ENCODE measurements around the gene RABEP2. TPM values are rescaled to one million over a fixed set of nuclear protein-coding genes. Genes with fewer than 3 reads are reported as not detected.

Gene RABEP2
- polyA plus RNA-seq (8.7 to 11.8 TPM (median 9.0 TPM) in 3 replicates), polyA minus RNA-seq (4.3 to 5.6 TPM (median 4.8 TPM) in 3 replicates)
- polyA plus RNA-seq (2011; ENCODE audit: low read depth): 9.7 TPM
- polyA plus RNA-seq (2011; cell fraction: cytosol; rRNA removed): 3.6 and 12.6 TPM in 2 replicates
- 11.8 and 14.4 TPM in 2 replicates for polyA plus RNA-seq (2011; cell fraction: nucleus; rRNA removed)
- 5.8 and 14.4 TPM in 2 replicates for polyA plus RNA-seq (2012; ENCODE audit: low replicate concordance)
- polyA minus RNA-seq (2011; cell fraction: cytosol; rRNA and poly(A)+ RNA removed): 11.5 TPM
- 9.1 and 10.0 TPM in 2 replicates for polyA minus RNA-seq (2011; cell fraction: nucleus; rRNA and poly(A)+ RNA removed)

DNA sequence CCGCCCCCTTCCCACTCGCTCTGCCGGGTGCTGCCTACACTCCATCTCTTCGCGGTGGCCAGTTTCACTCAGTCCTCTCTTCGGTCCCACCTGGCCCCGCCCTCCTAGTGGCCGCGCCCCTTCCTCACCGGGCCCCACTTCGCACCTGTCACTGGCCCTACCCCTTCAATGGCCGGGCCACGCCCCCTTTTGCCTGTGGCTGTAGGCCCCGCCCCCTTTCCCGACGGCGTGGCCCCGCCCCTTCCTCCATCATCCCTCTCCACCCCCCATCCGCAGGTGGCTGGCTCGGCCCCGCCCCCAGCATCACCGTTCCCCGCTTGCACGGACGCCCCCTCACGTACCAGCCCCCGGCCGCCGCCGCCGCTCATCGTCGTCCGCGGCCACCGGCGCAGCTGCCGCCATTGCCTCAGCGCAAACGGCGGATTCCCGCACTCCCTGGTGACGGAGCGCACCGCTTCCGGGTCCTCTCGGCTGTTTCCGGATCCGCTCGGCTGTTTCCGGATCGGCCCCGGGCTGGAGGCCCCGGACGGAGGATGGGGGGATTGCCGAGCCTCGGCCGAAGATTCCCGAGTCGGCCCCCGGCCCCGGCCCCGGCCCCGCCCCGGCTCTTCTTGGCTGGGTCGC lies at the start of gene RABEP2:
TSS of gene RABEP2 (minus strand) at position 477 of the 624 bp plus-strand sequence. CDS start at position 402, 75 bp downstream.
- H3K4me3 ChIP-seq (ENCODE audit: control insufficient read depth in 2 of 3, extremely low read depth in 1 of 3, insufficient read depth in 2 of 3, low read depth in 1 of 3, low read length in 3 of 3): peak within 1 kb of the TSS; percentile 75 to 90 (median 90)
- H3K9me1 ChIP-seq (ENCODE audit: control insufficient read depth, extremely low read depth, insufficient read depth, low read length): no peaks in the 10 kb centered on the region
- H3K79me2 ChIP-seq (ENCODE audit: control insufficient read depth, insufficient read depth, low read length): peaks cover 3% of the 10 kb centered on the region
- no peak for TF ChIP-seq CTCF (optimal IDR thresholded peaks at IDR 0.05 in 1 of 3, IDR thresholded peaks at IDR 0.05 in 1 of 3, conservative IDR thresholded peaks at IDR 0.05 in 1 of 3; ENCODE audit: extremely low read depth in 1 of 3, insufficient read depth in 2 of 3, low read length in 3 of 3)
- no peak for TF ChIP-seq EZH2 (IDR thresholded peaks at IDR 0.05; ENCODE audit: low read length)
- dilution Hi-C loops (cut with MboI; ENCODE audit: extremely low pct_ligation_motif_present, low sequenced_read_pairs): no loop called here
- no peaks in the 10 kb centered on the region for H3K9me3 ChIP-seq (ENCODE audit: control insufficient read depth, low read depth, low read length)
- peaks cover 0 to 2% of the 10 kb centered on the region in 2 experiments for H3K36me3 ChIP-seq (ENCODE audit: control insufficient read depth in 2 of 2, extremely low read depth in 1 of 2, insufficient read depth in 2 of 2, low read length in 2 of 2)
- H3K4me2 ChIP-seq (ENCODE audit: control insufficient read depth, extremely low read depth, insufficient read depth, low read depth, low read length): peak within 1 kb of the TSS; percentile 99
- H2AFZ ChIP-seq (ENCODE audit: control insufficient read depth, low read length): peak within 1 kb of the TSS; percentile 94
- peak within 1 kb of the TSS; percentile 84 for H3K27ac ChIP-seq (ENCODE audit: control insufficient read depth, insufficient read depth, low read length)
- peaks cover 8% of the 10 kb centered on the region for H3K4me1 ChIP-seq (ENCODE audit: control insufficient read depth, extremely low read depth, insufficient read depth, low read length)
- H4K20me1 ChIP-seq (ENCODE audit: control insufficient read depth, extremely low read depth, insufficient read depth, low read length): no peaks in the 10 kb centered on the region
- no peaks in the 10 kb centered on the region for H3K27me3 ChIP-seq (ENCODE audit: control insufficient read depth, extremely low read depth, insufficient read depth, low read length)
- peak within 1 kb of the TSS; percentile 93 for H3K9ac ChIP-seq (ENCODE audit: control insufficient read depth, extremely low read depth, insufficient read depth, low read length)
- DNase-seq (ENCODE audit: low read depth, low spot score) (peak; percentile 89), FAIRE-seq (no peak)

DNA sequence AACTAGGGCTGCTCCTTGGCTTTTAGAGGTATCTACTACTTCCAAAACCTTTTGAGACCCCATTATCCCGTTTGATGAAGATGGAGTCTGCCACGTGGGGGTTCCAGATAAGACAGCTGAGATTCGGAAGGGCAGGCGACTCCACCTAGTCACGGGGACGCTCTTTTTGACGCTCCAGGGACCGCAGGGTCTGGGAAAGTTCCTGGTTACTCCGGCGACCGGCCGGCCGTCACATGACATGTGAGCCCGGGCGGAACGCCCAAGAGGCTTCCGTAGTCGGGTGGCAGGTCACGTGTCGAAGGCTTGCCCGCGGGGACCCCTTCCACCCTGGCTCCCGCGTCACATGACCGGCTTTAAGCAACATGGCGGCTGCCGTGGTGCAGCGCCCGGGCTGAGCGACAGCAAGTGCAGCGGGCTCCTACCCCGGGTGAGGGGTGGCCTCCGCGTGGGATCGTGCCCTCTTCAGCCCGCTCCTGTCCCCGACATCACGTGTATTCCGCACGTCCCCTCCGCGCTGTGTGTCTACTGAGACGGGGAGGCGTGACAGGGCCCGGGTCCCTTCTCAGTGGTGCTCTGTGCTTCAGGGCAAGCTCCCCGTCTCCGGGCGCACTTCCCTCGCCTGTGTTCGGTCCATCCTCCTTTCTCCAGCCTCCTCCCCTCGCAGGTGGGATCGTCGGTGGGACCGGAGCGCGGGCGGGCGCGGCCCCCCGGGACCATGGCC lies 49.6 kb upstream of the RABEP2 start, which contains the start of gene SPNS1:
TSS of gene SPNS1 (plus strand) at position 342 of the 721 bp plus-strand sequence. CDS start at position 716, 374 bp downstream.
- H3K9ac ChIP-seq (ENCODE audit: control insufficient read depth, extremely low read depth, insufficient read depth, low read length): peak within 1 kb of the TSS; percentile 88
- peak within 1 kb of the TSS; percentile 89 for H3K27ac ChIP-seq (ENCODE audit: control insufficient read depth, insufficient read depth, low read length)
- H2AFZ ChIP-seq (ENCODE audit: control insufficient read depth, low read length): peak within 1 kb of the TSS; percentile 98
- FAIRE-seq (no peak), DNase-seq (ENCODE audit: low read depth, low spot score) (peak; percentile 75)
- peaks cover 20% of the 10 kb centered on the region for H3K79me2 ChIP-seq (ENCODE audit: control insufficient read depth, insufficient read depth, low read length)
- peaks cover 9 to 15% of the 10 kb centered on the region in 2 experiments for H3K36me3 ChIP-seq (ENCODE audit: control insufficient read depth in 2 of 2, extremely low read depth in 1 of 2, insufficient read depth in 2 of 2, low read length in 2 of 2)
- H3K4me2 ChIP-seq (ENCODE audit: control insufficient read depth, extremely low read depth, insufficient read depth, low read depth, low read length): peak within 1 kb of the TSS; percentile 94
- dilution Hi-C loops (cut with MboI; ENCODE audit: extremely low pct_ligation_motif_present, low sequenced_read_pairs): no loop called here
- H3K9me1 ChIP-seq (ENCODE audit: control insufficient read depth, extremely low read depth, insufficient read depth, low read length): no peaks in the 10 kb centered on the region
- no peaks in the 10 kb centered on the region for H3K9me3 ChIP-seq (ENCODE audit: control insufficient read depth, low read depth, low read length)
- H4K20me1 ChIP-seq (ENCODE audit: control insufficient read depth, extremely low read depth, insufficient read depth, low read length): no peaks in the 10 kb centered on the region
- no peaks in the 10 kb centered on the region for H3K27me3 ChIP-seq (ENCODE audit: control insufficient read depth, extremely low read depth, insufficient read depth, low read length)
- no peak for TF ChIP-seq EZH2 (IDR thresholded peaks at IDR 0.05; ENCODE audit: low read length)
- no peak for TF ChIP-seq CTCF (optimal IDR thresholded peaks at IDR 0.05 in 1 of 3, IDR thresholded peaks at IDR 0.05 in 1 of 3, conservative IDR thresholded peaks at IDR 0.05 in 1 of 3; ENCODE audit: extremely low read depth in 1 of 3, insufficient read depth in 2 of 3, low read length in 3 of 3)
- peaks cover 8% of the 10 kb centered on the region for H3K4me1 ChIP-seq (ENCODE audit: control insufficient read depth, extremely low read depth, insufficient read depth, low read length)
- peak within 1 kb of the TSS; percentile 79 to 85 (median 84) for H3K4me3 ChIP-seq (ENCODE audit: control insufficient read depth in 2 of 3, extremely low read depth in 1 of 3, insufficient read depth in 2 of 3, low read depth in 1 of 3, low read length in 3 of 3)
